ENCODE data around the gene FBXL19.

The FBXL19 gene

GRCh38 chr16:30967795-30968194, 44.4 kb downstream of the FBXL19 start:
- peaks cover 53 to 72% of the 10 kb centered on the region in 2 donors for H3K36me3 ChIP-seq (ENCODE audit: control insufficient read depth in 2 of 2, insufficient read depth in 2 of 2, low read length in 2 of 2)

GRCh38 chr16:30969246-30969842, 46.0 kb downstream of the FBXL19 start:
- H3K27ac ChIP-seq (ENCODE audit: low read depth in 2 of 2, low read length in 2 of 2), result no peak overlapping the region
- H3K27me3 ChIP-seq (ENCODE audit: control insufficient read depth in 2 of 2, insufficient read depth in 2 of 2, low read length in 2 of 2), result no peaks in the 10 kb centered on the region
- no peaks in the 10 kb centered on the region for H3K4me1 ChIP-seq (ENCODE audit: control insufficient read depth in 2 of 2, insufficient read depth in 2 of 2, low read length in 2 of 2)
- no peak overlapping the region for H3K4me3 ChIP-seq (ENCODE audit: low read length in 2 of 2)
- no peaks in the 10 kb centered on the region for H3K9me3 ChIP-seq (ENCODE audit: control insufficient read depth in 2 of 2, low read length in 2 of 2)
- peaks cover 59 to 75% of the 10 kb centered on the region in 2 donors for H3K36me3 ChIP-seq (ENCODE audit: control insufficient read depth in 2 of 2, insufficient read depth in 2 of 2, low read length in 2 of 2)
- no peak overlapping the region for H3K9ac ChIP-seq (ENCODE audit: low read depth in 1 of 2, low read length in 2 of 2)

More at GRCh38 chr16:30967795-30968194, 44.4 kb downstream of the FBXL19 start:
- no peaks in the 10 kb centered on the region for H3K9me3 ChIP-seq (ENCODE audit: control insufficient read depth in 2 of 2, low read length in 2 of 2)
- no peak overlapping the region for H3K9ac ChIP-seq (ENCODE audit: low read depth in 1 of 2, low read length in 2 of 2)
- no peaks in the 10 kb centered on the region for H3K4me1 ChIP-seq (ENCODE audit: control insufficient read depth in 2 of 2, insufficient read depth in 2 of 2, low read length in 2 of 2)
- no peak overlapping the region for H3K4me3 ChIP-seq (ENCODE audit: low read length in 2 of 2)
- no peaks in the 10 kb centered on the region for H3K27me3 ChIP-seq (ENCODE audit: control insufficient read depth in 2 of 2, insufficient read depth in 2 of 2, low read length in 2 of 2)
- H3K27ac ChIP-seq (ENCODE audit: low read depth in 2 of 2, low read length in 2 of 2), result no peak overlapping the region

GRCh38 chr16:30971298-30971697, 47.9 kb downstream of the FBXL19 start:
- H3K9me3 ChIP-seq (ENCODE audit: control insufficient read depth in 2 of 2, low read length in 2 of 2), result no peaks in the 10 kb centered on the region
- no peak overlapping the region for H3K9ac ChIP-seq (ENCODE audit: low read depth in 1 of 2, low read length in 2 of 2)
- no peaks in the 10 kb centered on the region for H3K27me3 ChIP-seq (ENCODE audit: control insufficient read depth in 2 of 2, insufficient read depth in 2 of 2, low read length in 2 of 2)
- H3K36me3 ChIP-seq (ENCODE audit: control insufficient read depth in 2 of 2, insufficient read depth in 2 of 2, low read length in 2 of 2), result peaks cover 48 to 74% of the 10 kb centered on the region in 2 donors
- no peaks in the 10 kb centered on the region for H3K4me1 ChIP-seq (ENCODE audit: control insufficient read depth in 2 of 2, insufficient read depth in 2 of 2, low read length in 2 of 2)
- no peak overlapping the region for H3K4me3 ChIP-seq (ENCODE audit: low read length in 2 of 2)
- no peak overlapping the region for H3K27ac ChIP-seq (ENCODE audit: low read depth in 2 of 2, low read length in 2 of 2)

GRCh38 chr16:30972872-30973271, 49.5 kb downstream of the FBXL19 start:
- Histone ChIP-seq H3K27ac (ENCODE audit: low read depth in 2 of 2, low read length in 2 of 2) (no peak overlapping the region), H3K9ac (ENCODE audit: low read depth in 1 of 2, low read length in 2 of 2) (no peak overlapping the region), H3K27me3 (ENCODE audit: control insufficient read depth in 2 of 2, insufficient read depth in 2 of 2, low read length in 2 of 2) (no peaks in the 10 kb centered on the region), H3K4me3 (ENCODE audit: low read length in 2 of 2) (no peak overlapping the region), H3K9me3 (ENCODE audit: control insufficient read depth in 2 of 2, low read length in 2 of 2) (no peaks in the 10 kb centered on the region), H3K4me1 (ENCODE audit: control insufficient read depth in 2 of 2, insufficient read depth in 2 of 2, low read length in 2 of 2) (no peaks in the 10 kb centered on the region), H3K36me3 (ENCODE audit: control insufficient read depth in 2 of 2, insufficient read depth in 2 of 2, low read length in 2 of 2) (peaks cover 45 to 76% of the 10 kb centered on the region in 2 donors)

GRCh38 chr16:30974348-30974747, 51.0 kb downstream of the FBXL19 start:
- H3K36me3 ChIP-seq (ENCODE audit: control insufficient read depth in 2 of 2, insufficient read depth in 2 of 2, low read length in 2 of 2), result peaks cover 40 to 74% of the 10 kb centered on the region in 2 donors
- no peaks in the 10 kb centered on the region for H3K27me3 ChIP-seq (ENCODE audit: control insufficient read depth in 2 of 2, insufficient read depth in 2 of 2, low read length in 2 of 2)
- H3K9ac ChIP-seq (ENCODE audit: low read depth in 1 of 2, low read length in 2 of 2), result no peak overlapping the region
- H3K4me3 ChIP-seq (ENCODE audit: low read length in 2 of 2), result no peak overlapping the region
- no peaks in the 10 kb centered on the region for H3K4me1 ChIP-seq (ENCODE audit: control insufficient read depth in 2 of 2, insufficient read depth in 2 of 2, low read length in 2 of 2)
- H3K9me3 ChIP-seq (ENCODE audit: control insufficient read depth in 2 of 2, low read length in 2 of 2), result no peaks in the 10 kb centered on the region
- no peak overlapping the region for H3K27ac ChIP-seq (ENCODE audit: low read depth in 2 of 2, low read length in 2 of 2)

GRCh38 chr16:30976486-30976885, 53.1 kb downstream of the FBXL19 start:
- peaks cover 37 to 63% of the 10 kb centered on the region in 2 donors for H3K36me3 ChIP-seq (ENCODE audit: control insufficient read depth in 2 of 2, insufficient read depth in 2 of 2, low read length in 2 of 2)
- no peaks in the 10 kb centered on the region for H3K4me1 ChIP-seq (ENCODE audit: control insufficient read depth in 2 of 2, insufficient read depth in 2 of 2, low read length in 2 of 2)
- H3K27me3 ChIP-seq (ENCODE audit: control insufficient read depth in 2 of 2, insufficient read depth in 2 of 2, low read length in 2 of 2), result no peaks in the 10 kb centered on the region
- no peak overlapping the region for H3K4me3 ChIP-seq (ENCODE audit: low read length in 2 of 2)
- no peak overlapping the region for H3K9ac ChIP-seq (ENCODE audit: low read depth in 1 of 2, low read length in 2 of 2)
- no peaks in the 10 kb centered on the region for H3K9me3 ChIP-seq (ENCODE audit: control insufficient read depth in 2 of 2, low read length in 2 of 2)
- H3K27ac ChIP-seq (ENCODE audit: low read depth in 2 of 2, low read length in 2 of 2), result no peak overlapping the region

GRCh38 chr16:30977502-30977901, 54.1 kb downstream of the FBXL19 start:
- Histone ChIP-seq H3K4me3 (ENCODE audit: low read length in 2 of 2) (no peak overlapping the region), H3K27me3 (ENCODE audit: control insufficient read depth in 2 of 2, insufficient read depth in 2 of 2, low read length in 2 of 2) (no peaks in the 10 kb centered on the region), H3K27ac (ENCODE audit: low read depth in 2 of 2, low read length in 2 of 2) (no peak overlapping the region), H3K9ac (ENCODE audit: low read depth in 1 of 2, low read length in 2 of 2) (no peak overlapping the region), H3K36me3 (ENCODE audit: control insufficient read depth in 2 of 2, insufficient read depth in 2 of 2, low read length in 2 of 2) (peaks cover 30 to 54% of the 10 kb centered on the region in 2 donors), H3K9me3 (ENCODE audit: control insufficient read depth in 2 of 2, low read length in 2 of 2) (no peaks in the 10 kb centered on the region), H3K4me1 (ENCODE audit: control insufficient read depth in 2 of 2, insufficient read depth in 2 of 2, low read length in 2 of 2) (no peaks in the 10 kb centered on the region)

GRCh38 chr16:30979170-30980022, 56.0 kb downstream of the FBXL19 start:
- H3K9ac ChIP-seq (ENCODE audit: low read depth in 1 of 2, low read length in 2 of 2), result no peak overlapping the region
- no peaks in the 10 kb centered on the region for H3K27me3 ChIP-seq (ENCODE audit: control insufficient read depth in 2 of 2, insufficient read depth in 2 of 2, low read length in 2 of 2)
- H3K4me3 ChIP-seq (ENCODE audit: low read length in 2 of 2), result no peak overlapping the region
- H3K4me1 ChIP-seq (ENCODE audit: control insufficient read depth in 2 of 2, insufficient read depth in 2 of 2, low read length in 2 of 2), result no peaks in the 10 kb centered on the region
- no peaks in the 10 kb centered on the region for H3K9me3 ChIP-seq (ENCODE audit: control insufficient read depth in 2 of 2, low read length in 2 of 2)
- no peak overlapping the region for H3K27ac ChIP-seq (ENCODE audit: low read depth in 2 of 2, low read length in 2 of 2)
- H3K36me3 ChIP-seq (ENCODE audit: control insufficient read depth in 2 of 2, insufficient read depth in 2 of 2, low read length in 2 of 2), result peaks cover 17 to 37% of the 10 kb centered on the region in 2 donors

GRCh38 chr16:30980023-30980371, 56.6 kb downstream of the FBXL19 start:
- H3K9ac ChIP-seq (ENCODE audit: low read depth in 1 of 2, low read length in 2 of 2), result no peak overlapping the region
- no peak overlapping the region for H3K4me3 ChIP-seq (ENCODE audit: low read length in 2 of 2)
- H3K4me1 ChIP-seq (ENCODE audit: control insufficient read depth in 2 of 2, insufficient read depth in 2 of 2, low read length in 2 of 2), result peaks cover 0 to 3% of the 10 kb centered on the region in 2 donors
- no peak overlapping the region for H3K27ac ChIP-seq (ENCODE audit: low read depth in 2 of 2, low read length in 2 of 2)
- H3K36me3 ChIP-seq (ENCODE audit: control insufficient read depth in 2 of 2, insufficient read depth in 2 of 2, low read length in 2 of 2), result peaks cover 16 to 33% of the 10 kb centered on the region in 2 donors
- H3K9me3 ChIP-seq (ENCODE audit: control insufficient read depth in 2 of 2, low read length in 2 of 2), result no peaks in the 10 kb centered on the region
- H3K27me3 ChIP-seq (ENCODE audit: control insufficient read depth in 2 of 2, insufficient read depth in 2 of 2, low read length in 2 of 2), result no peaks in the 10 kb centered on the region

GRCh38 chr16:30980434-30980833, 57.1 kb downstream of the FBXL19 start:
- peaks cover 16 to 32% of the 10 kb centered on the region in 2 donors for H3K36me3 ChIP-seq (ENCODE audit: control insufficient read depth in 2 of 2, insufficient read depth in 2 of 2, low read length in 2 of 2)
- H3K27me3 ChIP-seq (ENCODE audit: control insufficient read depth in 2 of 2, insufficient read depth in 2 of 2, low read length in 2 of 2), result no peaks in the 10 kb centered on the region
- peaks cover 0 to 8% of the 10 kb centered on the region in 2 donors for H3K4me1 ChIP-seq (ENCODE audit: control insufficient read depth in 2 of 2, insufficient read depth in 2 of 2, low read length in 2 of 2)
- H3K4me3 ChIP-seq (ENCODE audit: low read length in 2 of 2), result no peak overlapping the region
- no peaks in the 10 kb centered on the region for H3K9me3 ChIP-seq (ENCODE audit: control insufficient read depth in 2 of 2, low read length in 2 of 2)
- H3K9ac ChIP-seq (ENCODE audit: low read depth in 1 of 2, low read length in 2 of 2), result no peak overlapping the region
- H3K27ac ChIP-seq (ENCODE audit: low read depth in 2 of 2, low read length in 2 of 2), result no peak overlapping the region

All from mucosa of rectum (tissue), 2 donors.